ENCODE data around the gene SHISA6.

Gene SHISA6

GRCh38 chr17:11545696-11546095, 304.7 kb downstream of the SHISA6 start:
- no peak for ATAC-seq
- TF ChIP-seq ARNTL (CRISPR knock-in tag; IDR thresholded peaks at IDR 0.05; ENCODE audit: borderline replicate concordance, low read depth) (no peak), ESRRG (CRISPR knock-in tag; IDR thresholded peaks at IDR 0.05) (no peak), PPARA (CRISPR knock-in tag; IDR thresholded peaks at IDR 0.05; ENCODE audit: borderline replicate concordance) (no peak), ZC3H10 (CRISPR knock-in tag; IDR thresholded peaks at IDR 0.05) (no peak), CSDC2 (CRISPR knock-in tag; IDR thresholded peaks at IDR 0.05) (no peak), ZFP30 (CRISPR knock-in tag; IDR thresholded peaks at IDR 0.05) (no peak), ZFP3 (CRISPR knock-in tag; IDR thresholded peaks at IDR 0.05) (no peak), ZNF70 (CRISPR knock-in tag; IDR thresholded peaks at IDR 0.05) (no peak), ISL1 (CRISPR knock-in tag; IDR thresholded peaks at IDR 0.05) (no peak), SNAI2 (CRISPR knock-in tag; IDR thresholded peaks at IDR 0.05) (no peak), BACH2 (CRISPR knock-in tag; IDR thresholded peaks at IDR 0.05; ENCODE audit: borderline replicate concordance) (no peak), PATZ1 (CRISPR knock-in tag; IDR thresholded peaks at IDR 0.05; ENCODE audit: borderline replicate concordance) (no peak), OSR1 (CRISPR knock-in tag; IDR thresholded peaks at IDR 0.05) (no peak), RARB (CRISPR knock-in tag; IDR thresholded peaks at IDR 0.05) (no peak)
- TF ChIP-seq, protein P1, sequence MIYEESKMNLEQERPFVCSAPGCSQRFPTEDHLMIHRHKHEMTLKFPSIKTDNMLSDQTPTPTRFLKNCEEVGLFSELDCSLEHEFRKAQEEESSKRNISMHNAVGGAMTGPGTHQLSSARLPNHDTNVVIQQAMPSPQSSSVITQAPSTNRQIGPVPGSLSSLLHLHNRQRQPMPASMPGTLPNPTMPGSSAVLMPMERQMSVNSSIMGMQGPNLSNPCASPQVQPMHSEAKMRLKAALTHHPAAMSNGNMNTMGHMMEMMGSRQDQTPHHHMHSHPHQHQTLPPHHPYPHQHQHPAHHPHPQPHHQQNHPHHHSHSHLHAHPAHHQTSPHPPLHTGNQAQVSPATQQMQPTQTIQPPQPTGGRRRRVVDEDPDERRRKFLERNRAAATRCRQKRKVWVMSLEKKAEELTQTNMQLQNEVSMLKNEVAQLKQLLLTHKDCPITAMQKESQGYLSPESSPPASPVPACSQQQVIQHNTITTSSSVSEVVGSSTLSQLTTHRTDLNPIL (CRISPR knock-in tag; IDR thresholded peaks at IDR 0.05; ENCODE audit: low read depth): no peak

DNA sequence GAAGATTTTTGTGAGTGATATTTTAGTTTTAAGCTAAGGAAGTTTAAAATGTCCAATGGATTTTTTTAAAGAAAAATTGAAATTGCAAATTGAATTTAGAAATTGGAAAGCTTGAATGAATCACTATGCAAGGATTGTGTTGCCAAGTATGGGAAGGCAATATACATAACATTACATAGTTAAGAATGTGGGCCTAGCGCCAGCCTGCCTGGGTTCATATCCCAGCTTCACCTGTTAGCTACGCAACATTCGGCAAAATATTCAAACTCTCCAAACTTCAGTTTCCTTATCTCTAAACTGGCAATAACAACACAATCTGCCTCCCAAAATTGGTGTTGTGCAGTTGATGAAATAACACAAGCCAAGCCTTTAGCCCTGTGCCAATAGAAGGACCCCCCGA, 306.8 kb downstream of the SHISA6 start:
- no peak for TF ChIP-seq ZNF8 (CRISPR knock-in tag; IDR thresholded peaks at IDR 0.05)
- TF ChIP-seq, protein P2, sequence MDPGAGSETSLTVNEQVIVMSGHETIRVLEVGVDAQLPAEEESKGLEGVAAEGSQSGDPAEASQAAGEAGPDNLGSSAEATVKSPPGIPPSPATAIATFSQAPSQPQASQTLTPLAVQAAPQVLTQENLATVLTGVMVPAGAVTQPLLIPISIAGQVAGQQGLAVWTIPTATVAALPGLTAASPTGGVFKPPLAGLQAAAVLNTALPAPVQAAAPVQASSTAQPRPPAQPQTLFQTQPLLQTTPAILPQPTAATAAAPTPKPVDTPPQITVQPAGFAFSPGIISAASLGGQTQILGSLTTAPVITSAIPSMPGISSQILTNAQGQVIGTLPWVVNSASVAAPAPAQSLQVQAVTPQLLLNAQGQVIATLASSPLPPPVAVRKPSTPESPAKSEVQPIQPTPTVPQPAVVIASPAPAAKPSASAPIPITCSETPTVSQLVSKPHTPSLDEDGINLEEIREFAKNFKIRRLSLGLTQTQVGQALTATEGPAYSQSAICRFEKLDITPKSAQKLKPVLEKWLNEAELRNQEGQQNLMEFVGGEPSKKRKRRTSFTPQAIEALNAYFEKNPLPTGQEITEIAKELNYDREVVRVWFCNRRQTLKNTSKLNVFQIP (CRISPR knock-in tag; IDR thresholded peaks at IDR 0.05; ENCODE audit: borderline replicate concordance, low read depth): no peak
- TF ChIP-seq TCF4 (CRISPR knock-in tag; IDR thresholded peaks at IDR 0.05; ENCODE audit: borderline replicate concordance): no peak
- TF ChIP-seq ZNF565 (CRISPR knock-in tag; conservative IDR thresholded peaks at IDR 0.05; ENCODE audit: low read depth): no peak
- TF ChIP-seq OSR1 (CRISPR knock-in tag; IDR thresholded peaks at IDR 0.05): no peak
- TF ChIP-seq ZFP3 (CRISPR knock-in tag; IDR thresholded peaks at IDR 0.05): no peak
- TF ChIP-seq ISL1 (CRISPR knock-in tag; IDR thresholded peaks at IDR 0.05): no peak
- no peak for TF ChIP-seq RARB (CRISPR knock-in tag; IDR thresholded peaks at IDR 0.05)

GRCh38 chr17:11548398-11548797, 307.4 kb downstream of the SHISA6 start:
- ATAC-seq: no peak
- TF ChIP-seq TOX (CRISPR knock-in tag; IDR thresholded peaks at IDR 0.05; ENCODE audit: borderline replicate concordance) (no peak), ZC3H10 (CRISPR knock-in tag; IDR thresholded peaks at IDR 0.05) (no peak), BACH2 (CRISPR knock-in tag; IDR thresholded peaks at IDR 0.05; ENCODE audit: borderline replicate concordance) (no peak), CSDC2 (CRISPR knock-in tag; IDR thresholded peaks at IDR 0.05) (no peak), GLIS3 (CRISPR knock-in tag; IDR thresholded peaks at IDR 0.05) (no peak), TCF4 (CRISPR knock-in tag; IDR thresholded peaks at IDR 0.05; ENCODE audit: borderline replicate concordance) (no peak), ZFP30 (CRISPR knock-in tag; IDR thresholded peaks at IDR 0.05) (no peak), ARNTL (CRISPR knock-in tag; IDR thresholded peaks at IDR 0.05; ENCODE audit: borderline replicate concordance, low read depth) (no peak), ESRRG (CRISPR knock-in tag; IDR thresholded peaks at IDR 0.05) (no peak)

More for the DNA sequence above, 306.8 kb downstream of the SHISA6 start:
- no peak for ATAC-seq

- TF ChIP-seq ZNF565 (CRISPR knock-in tag; conservative IDR thresholded peaks at IDR 0.05; ENCODE audit: low read depth): no peak
- TF ChIP-seq, protein P2 (CRISPR knock-in tag; IDR thresholded peaks at IDR 0.05; ENCODE audit: borderline replicate concordance, low read depth): no peak
- TF ChIP-seq ZNF70 (CRISPR knock-in tag; IDR thresholded peaks at IDR 0.05): no peak
- no peak for TF ChIP-seq ARNTL (CRISPR knock-in tag; IDR thresholded peaks at IDR 0.05; ENCODE audit: borderline replicate concordance, low read depth)
- TF ChIP-seq ZNF8 (CRISPR knock-in tag; IDR thresholded peaks at IDR 0.05): no peak
- TF ChIP-seq CSRNP3 (CRISPR knock-in tag; IDR thresholded peaks at IDR 0.05): no peak
- TF ChIP-seq CSDC2 (CRISPR knock-in tag; IDR thresholded peaks at IDR 0.05): no peak
- no peak for TF ChIP-seq PPARA (CRISPR knock-in tag; IDR thresholded peaks at IDR 0.05; ENCODE audit: borderline replicate concordance)
- no peak for TF ChIP-seq RARB (CRISPR knock-in tag; IDR thresholded peaks at IDR 0.05)
- TF ChIP-seq PATZ1 (CRISPR knock-in tag; IDR thresholded peaks at IDR 0.05; ENCODE audit: borderline replicate concordance): no peak
- no peak for TF ChIP-seq BACH2 (CRISPR knock-in tag; IDR thresholded peaks at IDR 0.05; ENCODE audit: borderline replicate concordance)
- no peak for TF ChIP-seq OSR1 (CRISPR knock-in tag; IDR thresholded peaks at IDR 0.05)
- no peak for TF ChIP-seq SNAI2 (CRISPR knock-in tag; IDR thresholded peaks at IDR 0.05)
- TF ChIP-seq ZC3H10 (CRISPR knock-in tag; IDR thresholded peaks at IDR 0.05): no peak
- TF ChIP-seq ISL1 (CRISPR knock-in tag; IDR thresholded peaks at IDR 0.05): no peak
- TF ChIP-seq ZFP30 (CRISPR knock-in tag; IDR thresholded peaks at IDR 0.05): no peak
- no peak for ATAC-seq
These were observed 309.4 kb downstream of the SHISA6 start for GRCh38 chr17:11550431-11550830.

Data from SK-N-SH treated with all-trans-retinoic acid at 6 μM for 48 hours (cell line).